Left lobe of liver (tissue), 2 donors: ENCODE results near the gene BRD2. TPM values are rescaled to one million over a fixed set of nuclear protein-coding genes. Genes with fewer than 3 reads are reported as not detected.

Experiments
- ATAC-seq: fragments of 200-7000 bp; cut with Tn5 transposase; one replicate; pipeline ENCODE4 v1.9.1; 2020; ENCODE audit warnings: mild to moderate bottlenecking, moderate library complexity
- DNase-seq: peaks from one replicate; pipeline ENCODE4 v3.0.0-alpha.2; 2020; ENCODE audit warnings: low spot score
- total RNA-seq: library from RNA; stranded (reverse); gene quantifications from one replicate; pipeline ENCODE4 v1.2.1, GENCODE V29; 2021
- donor health status: DM: no; HTN: no; CAD: no; lungs with moderate emphysema.
- donor health status: DM: no; HTN: yes; CAD: no.

The BRD2 gene
- total RNA-seq, 1 donor from 2014 or later = 76.2 TPM

- DNase-seq (no peak), ATAC-seq (no peak)
These were observed 55.1 kb downstream of the BRD2 start for GRCh38 chr6:33023536-33023935.

- ATAC-seq = no peak
- no peak for DNase-seq
These were observed 56.1 kb downstream of the BRD2 start for GRCh38 chr6:33024521-33024920.

- DNase-seq = no peak
- ATAC-seq = no peak
These were observed 59.9 kb downstream of the BRD2 start for GRCh38 chr6:33028220-33028849.

- DNase-seq = no peak
These were observed 61.2 kb downstream of the BRD2 start for GRCh38 chr6:33029328-33030184.

GRCh38 chr6:33030245-33030644, 61.9 kb downstream of the BRD2 start:
- no peak for ATAC-seq
- no peak for DNase-seq

More at GRCh38 chr6:33029328-33030184, 61.2 kb downstream of the BRD2 start:
- ATAC-seq = peak; percentile 69

Other genes with a start within 250 kb of the BRD2 start
- not detected for gene HLA-DQA2, start 227.2 kb upstream of the BRD2 start, total RNA-seq
- 0.28 TPM for gene HLA-DQB2, start 205.1 kb upstream of the BRD2 start, total RNA-seq
- not detected for gene HLA-DOB, start 151.6 kb upstream of the BRD2 start, total RNA-seq
- 11.8 TPM for gene TAP2, start 129.9 kb upstream of the BRD2 start, total RNA-seq
- 41.1 TPM for gene PSMB8, start 124.5 kb upstream of the BRD2 start, total RNA-seq
- gene TAP1, start 114.9 kb upstream of the BRD2 start, total RNA-seq = 10.6 TPM
- 13.9 TPM for gene PSMB9, start 114.4 kb upstream of the BRD2 start, total RNA-seq
- gene HLA-DMB, start 27.6 kb upstream of the BRD2 start, total RNA-seq = 2.6 TPM
- gene HLA-DMA, start 15.5 kb upstream of the BRD2 start, total RNA-seq = 6.6 TPM
- gene HLA-DOA, start 41.0 kb downstream of the BRD2 start, total RNA-seq = 0.70 TPM
- gene HLA-DPA1, start 105.1 kb downstream of the BRD2 start, total RNA-seq = 10.8 TPM
- gene HLA-DPB1, start 107.4 kb downstream of the BRD2 start, total RNA-seq = 11.3 TPM
- 0.55 TPM for gene COL11A2, start 223.9 kb downstream of the BRD2 start, total RNA-seq
- 23.3 TPM for gene RXRB, start 232.1 kb downstream of the BRD2 start, total RNA-seq
- gene SLC39A7, start 232.3 kb downstream of the BRD2 start, total RNA-seq = 74.8 TPM
- gene HSD17B8, start 236.1 kb downstream of the BRD2 start, total RNA-seq = 40.3 TPM
- 19.2 TPM for gene RING1, start 239.9 kb downstream of the BRD2 start, total RNA-seq